Measurements from ENCODE around the gene TFR2. TPM values are rescaled to one million over a fixed set of nuclear protein-coding genes. Genes with fewer than 3 reads are reported as not detected.
A peak's percentile ranks its signal among the peaks of the same experiment; 100 is the strongest.

TFR2 gene
- total RNA-seq, 1 donor from 2014 or later, result 0.35 TPM

GRCh38 chr7:100582650-100583049 lies 58.7 kb downstream of the TFR2 start:
- no peaks in the 10 kb centered on the region for H3K27me3 ChIP-seq (ENCODE audit: low read depth)
- peaks cover 50% of the 10 kb centered on the region for H3K4me1 ChIP-seq
- intact Hi-C loops (cut with DNase I), result no loop called here
- H3K36me3 ChIP-seq, result peaks cover 52% of the 10 kb centered on the region
- peak overlapping the region; percentile 99 for H3K4me3 ChIP-seq
- peak; percentile 41 for DNase-seq
- ATAC-seq, result no peak
- H3K27ac ChIP-seq, result peak overlapping the region; percentile 98
- TF ChIP-seq CTCF (IDR thresholded peaks at IDR 0.05), result no peak
- no peaks in the 10 kb centered on the region for H3K9me3 ChIP-seq

GRCh38 chr7:100582041-100582579 lies 59.2 kb downstream of the TFR2 start:
- H3K27ac ChIP-seq, result peak overlapping the region; percentile 98
- peak; percentile 0 to 3 for ATAC-seq
- intact Hi-C loops (cut with DNase I), result no loop called here
- no peaks in the 10 kb centered on the region for H3K9me3 ChIP-seq
- no peak for TF ChIP-seq CTCF (IDR thresholded peaks at IDR 0.05)
- H3K27me3 ChIP-seq (ENCODE audit: low read depth), result no peaks in the 10 kb centered on the region
- peaks cover 49% of the 10 kb centered on the region for H3K4me1 ChIP-seq
- peak; percentile 87 for DNase-seq
- peak overlapping the region; percentile 99 for H3K4me3 ChIP-seq
- peaks cover 57% of the 10 kb centered on the region for H3K36me3 ChIP-seq

- no peak for ATAC-seq
- TF ChIP-seq CTCF (IDR thresholded peaks at IDR 0.05), result no peak
These were observed 60.7 kb downstream of the TFR2 start for GRCh38 chr7:100580466-100581283.

GRCh38 chr7:100578246-100579183 lies 62.8 kb downstream of the TFR2 start:
- no peak for TF ChIP-seq CTCF (IDR thresholded peaks at IDR 0.05)
- Histone ChIP-seq H3K4me1 (peaks cover 27% of the 10 kb centered on the region), H3K36me3 (peaks cover 92% of the 10 kb centered on the region), H3K27ac (no peak overlapping the region), H3K4me3 (no peak overlapping the region), H3K9me3 (no peaks in the 10 kb centered on the region), H3K27me3 (ENCODE audit: low read depth) (no peaks in the 10 kb centered on the region)
- intact Hi-C loops (cut with DNase I), result no loop called here
- ATAC-seq, result no peak
- no peak for DNase-seq

More at GRCh38 chr7:100580466-100581283, 60.7 kb downstream of the TFR2 start:
- H3K27ac ChIP-seq, result no peak overlapping the region
- DNase-seq, result peak; percentile 41
- no peak overlapping the region for H3K4me3 ChIP-seq
- peaks cover 45% of the 10 kb centered on the region for H3K4me1 ChIP-seq
- H3K9me3 ChIP-seq, result no peaks in the 10 kb centered on the region
- intact Hi-C loops (cut with DNase I), result no loop called here
- H3K27me3 ChIP-seq (ENCODE audit: low read depth), result no peaks in the 10 kb centered on the region
- H3K36me3 ChIP-seq, result peaks cover 72% of the 10 kb centered on the region

- TF ChIP-seq CTCF (IDR thresholded peaks at IDR 0.05), result no peak
- Histone ChIP-seq H3K36me3 (peaks cover 84% of the 10 kb centered on the region), H3K27me3 (ENCODE audit: low read depth) (no peaks in the 10 kb centered on the region), H3K4me1 (peaks cover 17% of the 10 kb centered on the region), H3K27ac (no peak overlapping the region), H3K9me3 (no peaks in the 10 kb centered on the region), H3K4me3 (no peak overlapping the region)
- intact Hi-C loops (cut with DNase I), result no loop called here
- ATAC-seq, result no peak
- no peak for DNase-seq
These were observed 63.8 kb downstream of the TFR2 start for GRCh38 chr7:100577507-100577906.

Measured in lower lobe of right lung (tissue), 2 donors.